ENCODE measurements around the gene PARP14.
A peak's percentile ranks its signal among the peaks of the same experiment; 100 is the strongest.
"Not testable (repeated sequence)": the region's sequence is repeated elsewhere in the genome, so short reads cannot be mapped to it uniquely, and the experiment has no call there.

Gene PARP14

GRCh38 chr3:122679085-122679881, 1.4 kb upstream of the PARP14 start:
- DNase-seq (ENCODE audit: low read depth): peak; percentile 73

GRCh38 chr3:122679882-122680474, 661 bp upstream of the PARP14 start:
- no peak for DNase-seq (ENCODE audit: low read depth)

GRCh38 chr3:122681284-122681973, 790 bp downstream of the PARP14 start:
- no peak for DNase-seq (ENCODE audit: low read depth)

- DNase-seq (ENCODE audit: low read depth): no peak
Measured at GRCh38 chr3:122681974-122682409, 1.4 kb downstream of the PARP14 start.

- DNase-seq (ENCODE audit: low read depth): not testable (repeated sequence)
Measured at GRCh38 chr3:122682778-122683411, 2.3 kb downstream of the PARP14 start.

GRCh38 chr3:122687298-122687697, 6.7 kb downstream of the PARP14 start:
- no peak for DNase-seq (ENCODE audit: low read depth)

GRCh38 chr3:122688996-122689395, 8.4 kb downstream of the PARP14 start:
- no peak for DNase-seq (ENCODE audit: low read depth)

- DNase-seq (ENCODE audit: low read depth): no peak
Measured at GRCh38 chr3:122689587-122689986, 8.9 kb downstream of the PARP14 start.

GRCh38 chr3:122690096-122690495, 9.5 kb downstream of the PARP14 start:
- no peak for DNase-seq (ENCODE audit: low read depth)

GRCh38 chr3:122691195-122691594, 10.6 kb downstream of the PARP14 start:
- no peak for DNase-seq (ENCODE audit: low read depth)

- no peak for DNase-seq (ENCODE audit: low read depth)
Measured at GRCh38 chr3:122692674-122693073, 12.0 kb downstream of the PARP14 start.

GRCh38 chr3:122694966-122695365, 14.3 kb downstream of the PARP14 start:
- DNase-seq (ENCODE audit: low read depth): no peak

- no peak for DNase-seq (ENCODE audit: low read depth)
Measured at GRCh38 chr3:122695927-122696561, 15.4 kb downstream of the PARP14 start.

- DNase-seq (ENCODE audit: low read depth): no peak
Measured at GRCh38 chr3:122697952-122698620, 17.4 kb downstream of the PARP14 start.

GRCh38 chr3:122700193-122700592, 19.6 kb downstream of the PARP14 start:
- DNase-seq (ENCODE audit: low read depth): no peak

GRCh38 chr3:122705379-122705778, 24.7 kb downstream of the PARP14 start:
- DNase-seq (ENCODE audit: low read depth): no peak

GRCh38 chr3:122710616-122711251, 30.1 kb downstream of the PARP14 start:
- not testable (repeated sequence) for DNase-seq (ENCODE audit: low read depth)

GRCh38 chr3:122714273-122714672, 33.6 kb downstream of the PARP14 start:
- DNase-seq (ENCODE audit: low read depth): no peak

- DNase-seq (ENCODE audit: low read depth): no peak
Measured at GRCh38 chr3:122716667-122717066, 36.0 kb downstream of the PARP14 start.

GRCh38 chr3:122719273-122719921, 38.8 kb downstream of the PARP14 start:
- no peak for DNase-seq (ENCODE audit: low read depth)

Data from activated T-cell treated with anti-CD3 and anti-CD28 coated beads for 24 hours (primary cell).